Large intestine (tissue), 3 donors: Measurements from ENCODE around the gene F2RL3. TPM values are rescaled to one million over a fixed set of nuclear protein-coding genes. Genes with fewer than 3 reads are reported as not detected.

Experiments used
- DNase-seq, 2 donors: peaks; one replicate each; pipeline versions ENCODE4 v3.0.0 to v3.0.0-alpha.2; 2013
- H3K27ac ChIP-seq: one replicate; pipeline ENCODE4 v1.5.1; 2013; ENCODE audit warnings: low read length
- H3K27me3 ChIP-seq: 2 replicates; pipeline ENCODE4 v1.6.1; 2013; ENCODE audit warnings: low read length; ENCODE audit not compliant: control insufficient read depth, insufficient read depth
- H3K36me3 ChIP-seq: 2 replicates; pipeline ENCODE4 v1.6.1; 2013; ENCODE audit warnings: low read length; ENCODE audit not compliant: control insufficient read depth, insufficient read depth
- H3K4me1 ChIP-seq: one replicate; pipeline ENCODE4 v1.6.1; 2013; ENCODE audit warnings: low read length; ENCODE audit not compliant: control insufficient read depth, insufficient read depth
- H3K4me3 ChIP-seq: one replicate; pipeline ENCODE4 v1.5.1; 2013; ENCODE audit warnings: low read length
- H3K9me3 ChIP-seq: one replicate; pipeline ENCODE4 v1.6.1; 2013; ENCODE audit warnings: mild to moderate bottlenecking, low read depth, low read length, moderate library complexity; ENCODE audit not compliant: control insufficient read depth
- WGBS: methylation state at CpG from one replicate; pipeline ENCODE4 v1.1.5; 2013; ENCODE audit warnings: low lambda C conversion rate; ENCODE audit not compliant: insufficient coverage; 5-methylcytosine and 5-hydroxymethylcytosine counted together
- polyA plus RNA-seq: library from polyadenylated mRNA; unstranded; fragments of 120-200 nt; gene quantifications from one replicate; pipeline ENCODE4 v1.2.1, GENCODE V29; 2013

Gene F2RL3
- polyA plus RNA-seq, 1 donor = 0.99 TPM

- WGBS = no CpG with 5 or more reads among the region's 7 CpGs
- no peaks in the 10 kb centered on the region for H3K36me3 ChIP-seq
Measured at GRCh38 chr19:16903347-16903746, 14.5 kb downstream of the F2RL3 start.

GRCh38 chr19:16904599-16904998 is 15.8 kb downstream of the F2RL3 start:
- DNase-seq = no peak
- no CpG with 5 or more reads among the region's 5 CpGs for WGBS
- H3K36me3 ChIP-seq = no peaks in the 10 kb centered on the region
- H3K27me3 ChIP-seq = no peaks in the 10 kb centered on the region
- H3K27ac ChIP-seq = no peak overlapping the region
- H3K4me3 ChIP-seq = no peak overlapping the region
- H3K4me1 ChIP-seq = no peaks in the 10 kb centered on the region
- H3K9me3 ChIP-seq = no peaks in the 10 kb centered on the region

More at GRCh38 chr19:16903347-16903746, 14.5 kb downstream of the F2RL3 start:
- H3K4me3 ChIP-seq = no peak overlapping the region
- no peaks in the 10 kb centered on the region for H3K9me3 ChIP-seq
- H3K27me3 ChIP-seq = no peaks in the 10 kb centered on the region
- no peaks in the 10 kb centered on the region for H3K4me1 ChIP-seq
- DNase-seq = no peak
- no peak overlapping the region for H3K27ac ChIP-seq

GRCh38 chr19:16908759-16909158 is 20.0 kb downstream of the F2RL3 start:
- Histone ChIP-seq H3K4me1 (no peaks in the 10 kb centered on the region), H3K36me3 (no peaks in the 10 kb centered on the region), H3K27ac (no peak overlapping the region), H3K9me3 (no peaks in the 10 kb centered on the region), H3K27me3 (no peaks in the 10 kb centered on the region), H3K4me3 (no peak overlapping the region)
- no peak for DNase-seq
- no CpG with 5 or more reads among the region's 12 CpGs for WGBS

GRCh38 chr19:16911046-16911445 is 22.2 kb downstream of the F2RL3 start:
- Histone ChIP-seq H3K9me3 (peaks cover 8% of the 10 kb centered on the region), H3K4me3 (no peak overlapping the region), H3K36me3 (no peaks in the 10 kb centered on the region), H3K27me3 (no peaks in the 10 kb centered on the region), H3K27ac (no peak overlapping the region), H3K4me1 (no peaks in the 10 kb centered on the region)
- 100% methylated on average over 1 of the region's 7 CpGs for WGBS
- DNase-seq = no peak

GRCh38 chr19:16912780-16913179 is 24.0 kb downstream of the F2RL3 start:
- Histone ChIP-seq H3K36me3 (no peaks in the 10 kb centered on the region), H3K4me1 (no peaks in the 10 kb centered on the region)
- WGBS = 100% methylated on average over 1 of the region's 4 CpGs

GRCh38 chr19:16914421-16914820 is 25.6 kb downstream of the F2RL3 start:
- no CpG with 5 or more reads among the region's 11 CpGs for WGBS
- no peaks in the 10 kb centered on the region for H3K36me3 ChIP-seq
- DNase-seq = no peak
- H3K4me1 ChIP-seq = no peaks in the 10 kb centered on the region
- H3K9me3 ChIP-seq = peaks cover 8% of the 10 kb centered on the region
- no peak overlapping the region for H3K27ac ChIP-seq
- no peak overlapping the region for H3K4me3 ChIP-seq
- no peaks in the 10 kb centered on the region for H3K27me3 ChIP-seq

More at GRCh38 chr19:16912780-16913179, 24.0 kb downstream of the F2RL3 start:
- no peak overlapping the region for H3K27ac ChIP-seq
- no peak for DNase-seq
- no peak overlapping the region for H3K4me3 ChIP-seq
- no peaks in the 10 kb centered on the region for H3K27me3 ChIP-seq
- H3K9me3 ChIP-seq = peaks cover 8% of the 10 kb centered on the region

GRCh38 chr19:16915135-16915534 is 26.3 kb downstream of the F2RL3 start:
- H3K27ac ChIP-seq = no peak overlapping the region

GRCh38 chr19:16915734-16916133 is 26.9 kb downstream of the F2RL3 start:
- no peaks in the 10 kb centered on the region for H3K36me3 ChIP-seq
- no peak for DNase-seq
- WGBS = 67% methylated on average over 2 of the region's 3 CpGs
- H3K27me3 ChIP-seq = no peaks in the 10 kb centered on the region
- H3K4me1 ChIP-seq = no peaks in the 10 kb centered on the region
- no peak overlapping the region for H3K4me3 ChIP-seq
- H3K9me3 ChIP-seq = peaks cover 8% of the 10 kb centered on the region
- no peak overlapping the region for H3K27ac ChIP-seq

More at GRCh38 chr19:16915135-16915534, 26.3 kb downstream of the F2RL3 start:
- H3K27me3 ChIP-seq = no peaks in the 10 kb centered on the region
- 80% methylated on average over 1 of the region's 3 CpGs for WGBS
- H3K4me1 ChIP-seq = no peaks in the 10 kb centered on the region
- H3K9me3 ChIP-seq = peaks cover 8% of the 10 kb centered on the region
- H3K36me3 ChIP-seq = no peaks in the 10 kb centered on the region
- H3K4me3 ChIP-seq = no peak overlapping the region
- DNase-seq = no peak

- H3K4me1 ChIP-seq = no peaks in the 10 kb centered on the region
- 100% methylated on average over 1 of the region's 7 CpGs for WGBS
- peaks cover 8% of the 10 kb centered on the region for H3K9me3 ChIP-seq
- H3K4me3 ChIP-seq = no peak overlapping the region
- no peaks in the 10 kb centered on the region for H3K36me3 ChIP-seq
- no peak for DNase-seq
- H3K27me3 ChIP-seq = no peaks in the 10 kb centered on the region
- no peak overlapping the region for H3K27ac ChIP-seq
Measured at GRCh38 chr19:16917401-16917800, 28.6 kb downstream of the F2RL3 start.

- no peaks in the 10 kb centered on the region for H3K36me3 ChIP-seq
- no CpG with 5 or more reads among the region's 4 CpGs for WGBS
- H3K27ac ChIP-seq = no peak overlapping the region
- DNase-seq = no peak
- no peaks in the 10 kb centered on the region for H3K4me1 ChIP-seq
- no peaks in the 10 kb centered on the region for H3K27me3 ChIP-seq
- H3K9me3 ChIP-seq = peaks cover 6% of the 10 kb centered on the region
- no peak overlapping the region for H3K4me3 ChIP-seq
Measured at GRCh38 chr19:16919496-16919895, 30.7 kb downstream of the F2RL3 start.

- no peaks in the 10 kb centered on the region for H3K27me3 ChIP-seq
- WGBS = no CpG with 5 or more reads among the region's 12 CpGs
Measured at GRCh38 chr19:16920816-16921529, 32.2 kb downstream of the F2RL3 start.

More at GRCh38 chr19:16920816-16921529, 32.2 kb downstream of the F2RL3 start:
- no peaks in the 10 kb centered on the region for H3K4me1 ChIP-seq
- no peak overlapping the region for H3K27ac ChIP-seq
- H3K9me3 ChIP-seq = no peaks in the 10 kb centered on the region
- no peak for DNase-seq
- no peaks in the 10 kb centered on the region for H3K36me3 ChIP-seq
- no peak overlapping the region for H3K4me3 ChIP-seq
